Heart right ventricle (tissue), 16 donors: ENCODE data around the gene STEAP1B. TPM values are rescaled to one million over a fixed set of nuclear protein-coding genes. Genes with fewer than 3 reads are reported as not detected.

Experiments
- ATAC-seq, 8 donors: fragments of 200-7000 bp; cut with Tn5 transposase; one replicate each; pipeline ENCODE4 v1.9.1; 2020; ENCODE audit warnings: mild to moderate bottlenecking in 8 of 8, moderate library complexity in 8 of 8, moderate number of reproducible peaks in 1 of 8
- DNase-seq, 2 donors: peaks; one replicate each; pipeline ENCODE4 v3.0.0-alpha.2; 2020
- H3K27ac ChIP-seq, 10 donors: fragments of 200-600 bp; sonication (generic) in 2 of 10; one replicate each; pipeline versions ENCODE4 v1.5.0 to v1.8.0; 2020 to 2022; ENCODE audit warnings: mild to moderate bottlenecking in 3 of 10
- H3K27me3 ChIP-seq, 7 donors: fragments of 200-600 bp; one replicate each; pipeline ENCODE4 v1.8.0; 2021 to 2022; ENCODE audit warnings: mild to moderate bottlenecking in 2 of 7
- H3K36me3 ChIP-seq, 9 donors: fragments of 200-600 bp; sonication (generic) in 1 of 9; one replicate each; pipeline versions ENCODE4 v1.5.0 to v1.8.0; 2020 to 2022; ENCODE audit warnings: mild to moderate bottlenecking in 2 of 9
- H3K4me1 ChIP-seq, 9 donors: fragments of 200-600 bp; sonication (generic) in 1 of 9; one replicate each; pipeline versions ENCODE4 v1.5.0 to v1.8.0; 2020 to 2022; ENCODE audit warnings: mild to moderate bottlenecking in 4 of 9
- H3K4me3 ChIP-seq, 10 donors: fragments of 200-600 bp; sonication (generic) in 2 of 10; one replicate each; pipeline versions ENCODE4 v1.5.0 to v1.8.0; 2020 to 2022; ENCODE audit warnings: mild to moderate bottlenecking in 7 of 10, moderate library complexity in 2 of 10
- H3K9me3 ChIP-seq, 11 donors: fragments of 200-600 bp in 10 of 11; sonication (generic) in 2 of 11; one replicate each; pipeline versions ENCODE4 v1.5.0 to v1.8.0; 2013 to 2022; ENCODE audit warnings: mild to moderate bottlenecking in 2 of 11, control low read depth in 1 of 11, moderate library complexity in 1 of 11
- CTCF ChIP-seq, 9 donors: fragments of 200-600 bp; sonication (generic) in 2 of 9; IDR thresholded peaks; one replicate each; pipeline versions ENCODE4 v1.5.0 to v1.8.0; 2021 to 2022; ENCODE audit warnings: antibody characterized with exemption in 9 of 9, mild to moderate bottlenecking in 5 of 9, moderate library complexity in 1 of 9
- WGBS, 2 donors: extraction: QIAGEN DNeasy Blood & Tissue Kit; methylation state at CpG; one replicate each; pipeline ENCODE4 v1.1.7; 2013; ENCODE audit warnings: inconsistent platforms in 1 of 2; 5-methylcytosine and 5-hydroxymethylcytosine counted together
- intact Hi-C, 10 donors: fragments of 100-400 bp; cut with DNase I; formaldehyde crosslinking; loops; one replicate each; pipeline versions ENCODE4 v1.11.1 to v1.14.2; 2022
- polyA plus RNA-seq, 2 donors: library from polyadenylated mRNA; stranded (reverse); fragments of 200-250 nt; gene quantifications; one replicate each; pipeline ENCODE4 v1.2.3, GENCODE V29; 2013
- total RNA-seq, 10 donors: library from RNA; stranded (reverse); fragmentation: NEBNext Ultra II Directional in 3 of 10; extraction: Animal tissue kit (Norgen Biotek cat#: 25700) in 3 of 10; gene quantifications; one replicate each; pipeline versions ENCODE4 v1.2.1 to v1.2.4, GENCODE V29; 2021 to 2023
- donor health status: Arrhythmogenic right ventricular cardiomyopathy.
- donor health status: ischemic (EF 13 %, LVEDD 7.1; RV severe dilation, severe dysfunction).
- donor health status: healthy with polysubstance abuse.
- donor health status: DM: no; HTN: yes; CAD: no.
- donor health status: DM: no; HTN: no; CAD: no.
- donor health status: ischemic (EF 25% LVEDD 6.9; RV normal size, moderate dysfunction).
- donor health status: ischemic (EF 25% LVEDD 5.7; RV mildly dilated, moderate dysfunction).
- donor health status: healthy.
- donor health status: DM: yes; HTN: yes; CAD: no.
- donor health status: Ischemic cardiomyopathy.
- donor health status: ischemic (EF 35%, LVEDD 5.7; RV mildly dilated, moderate dysfunction).
- donor health status: nonischemic (EF 11% LVEDD 7.7; RV severe dilation, severe dysfunction).
- donor health status: DM: yes; HTN: yes; CAD: no.
- donor health status: PGD.
- donor health status: ischemic (EF 29% LVEDD 5.4; RV normal size, mild dysfunction).
- donor health status: nonischemic (EF 23%, LVEDD 6.1; RV moderate dilation, normal function).

STEAP1B gene
- total and polyA plus RNA-seq, 12 donors, result 0.15 to 0.76 (median 0.40) TPM; not detected in 2

- H3K4me1 ChIP-seq, result no peaks in the 10 kb centered on the region
- H3K36me3 ChIP-seq, result no peaks in the 10 kb centered on the region
- H3K27ac ChIP-seq, result no peak overlapping the region
- H3K9me3 ChIP-seq, result no peaks in the 10 kb centered on the region
- no peak for TF ChIP-seq CTCF (IDR thresholded peaks at IDR 0.05)
- no peak overlapping the region for H3K4me3 ChIP-seq
- no peaks in the 10 kb centered on the region for H3K27me3 ChIP-seq
- ATAC-seq (no peak), DNase-seq (no peak)
- intact Hi-C loops, result no loop called here
Measured at GRCh38 chr7:22399091-22399490, 100.9 kb downstream of the STEAP1B start.

- intact Hi-C loops, result no loop called here
- no peaks in the 10 kb centered on the region for H3K36me3 ChIP-seq
- no peak for TF ChIP-seq CTCF (IDR thresholded peaks at IDR 0.05)
- ATAC-seq, result no peak
- H3K27me3 ChIP-seq, result peaks cover 0 to 6% (median 0%) of the 10 kb centered on the region in 7 donors
- no peaks in the 10 kb centered on the region for H3K4me1 ChIP-seq
- H3K9me3 ChIP-seq, result no peaks in the 10 kb centered on the region
- no peak overlapping the region for H3K27ac ChIP-seq
- WGBS, 2 donors, result 56 to 73% methylated on average over 5 of the region's 5 CpGs
- no peak overlapping the region for H3K4me3 ChIP-seq
- no peak for DNase-seq
Measured at GRCh38 chr7:22397981-22398380, 102.0 kb downstream of the STEAP1B start.

- H3K27ac ChIP-seq, result no peak overlapping the region
- H3K4me3 ChIP-seq, result no peak overlapping the region
- H3K27me3 ChIP-seq, result peaks cover 0 to 7% (median 0%) of the 10 kb centered on the region in 7 donors
- ATAC-seq, result no peak
- WGBS, 2 donors, result 71 to 74% methylated on average over 6 of the region's 6 CpGs
- H3K9me3 ChIP-seq, result no peaks in the 10 kb centered on the region
- peaks cover 0 to 5% (median 0%) of the 10 kb centered on the region in 9 donors for H3K4me1 ChIP-seq
- no peaks in the 10 kb centered on the region for H3K36me3 ChIP-seq
- intact Hi-C loops, result no loop called here
- DNase-seq, result no peak
- no peak for TF ChIP-seq CTCF (IDR thresholded peaks at IDR 0.05)
Measured at GRCh38 chr7:22395222-22395621, 104.8 kb downstream of the STEAP1B start.

DNA sequence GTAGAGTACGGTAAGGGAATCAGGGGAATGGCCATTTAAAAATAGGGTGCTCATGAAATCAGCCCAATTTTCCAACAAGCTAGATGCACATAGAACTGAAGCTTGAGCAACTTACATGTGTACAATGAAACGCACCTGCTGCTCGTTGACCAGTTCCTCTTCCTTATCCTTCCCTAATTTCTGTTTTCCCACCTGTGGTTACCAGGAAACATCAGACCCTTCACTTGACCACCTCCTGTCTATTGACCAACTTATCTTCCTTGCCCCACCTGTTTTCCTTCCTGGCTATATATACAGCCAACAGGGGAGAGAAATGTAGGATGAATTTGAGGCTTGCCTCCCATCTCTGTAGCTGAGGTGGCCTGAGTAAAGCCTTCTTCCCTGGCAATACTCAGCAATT lies 105.2 kb downstream of the STEAP1B start:
- ATAC-seq (no peak), DNase-seq (no peak)
- WGBS, 2 donors, result 91 to 96% methylated on average over 3 of the region's 3 CpGs
- Histone ChIP-seq H3K27ac (no peak overlapping the region), H3K27me3 (peaks cover 0 to 7% (median 0%) of the 10 kb centered on the region in 7 donors), H3K36me3 (no peaks in the 10 kb centered on the region), H3K4me3 (no peak overlapping the region), H3K9me3 (no peaks in the 10 kb centered on the region), H3K4me1 (peaks cover 0 to 5% (median 0%) of the 10 kb centered on the region in 9 donors)
- intact Hi-C loops, result no loop called here
- TF ChIP-seq CTCF (IDR thresholded peaks at IDR 0.05), result no peak
